ENCODE data around the gene OXCT2.

DNA sequence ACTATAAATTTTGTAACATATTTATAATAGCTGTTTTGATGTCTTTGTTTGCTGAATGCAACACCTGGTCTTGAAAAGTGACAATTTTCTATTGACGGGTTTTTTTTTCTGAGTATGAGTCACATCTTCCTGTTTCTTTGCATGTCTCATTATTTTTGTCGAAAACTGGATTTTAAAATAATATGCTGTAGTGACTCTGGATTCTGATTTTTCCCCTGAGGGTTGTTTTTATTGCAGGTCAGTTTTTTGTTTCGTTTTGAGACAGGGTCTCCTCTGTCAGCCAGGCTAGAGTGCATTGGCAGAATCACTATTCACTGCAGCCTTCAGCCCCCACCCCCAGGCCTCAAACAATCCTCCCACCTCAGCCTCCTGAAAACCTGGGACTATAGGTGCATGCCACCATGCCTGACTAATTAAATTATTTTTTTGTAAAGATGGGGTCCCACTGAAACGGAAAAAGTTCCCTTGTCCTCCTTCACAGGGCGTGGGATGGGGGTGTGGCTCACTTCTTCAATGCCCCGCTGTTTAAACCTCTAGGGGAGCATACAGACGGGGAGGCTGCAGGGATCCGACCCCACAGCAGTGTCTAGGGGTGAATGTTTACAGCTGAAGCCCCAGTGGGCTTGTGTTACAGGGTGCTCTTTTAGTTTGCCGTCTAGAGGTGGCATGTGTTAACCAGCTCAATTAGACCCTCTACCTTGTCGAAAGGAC lies 43.8 kb downstream of the OXCT2 start:
- TF ChIP-seq, protein P1, sequence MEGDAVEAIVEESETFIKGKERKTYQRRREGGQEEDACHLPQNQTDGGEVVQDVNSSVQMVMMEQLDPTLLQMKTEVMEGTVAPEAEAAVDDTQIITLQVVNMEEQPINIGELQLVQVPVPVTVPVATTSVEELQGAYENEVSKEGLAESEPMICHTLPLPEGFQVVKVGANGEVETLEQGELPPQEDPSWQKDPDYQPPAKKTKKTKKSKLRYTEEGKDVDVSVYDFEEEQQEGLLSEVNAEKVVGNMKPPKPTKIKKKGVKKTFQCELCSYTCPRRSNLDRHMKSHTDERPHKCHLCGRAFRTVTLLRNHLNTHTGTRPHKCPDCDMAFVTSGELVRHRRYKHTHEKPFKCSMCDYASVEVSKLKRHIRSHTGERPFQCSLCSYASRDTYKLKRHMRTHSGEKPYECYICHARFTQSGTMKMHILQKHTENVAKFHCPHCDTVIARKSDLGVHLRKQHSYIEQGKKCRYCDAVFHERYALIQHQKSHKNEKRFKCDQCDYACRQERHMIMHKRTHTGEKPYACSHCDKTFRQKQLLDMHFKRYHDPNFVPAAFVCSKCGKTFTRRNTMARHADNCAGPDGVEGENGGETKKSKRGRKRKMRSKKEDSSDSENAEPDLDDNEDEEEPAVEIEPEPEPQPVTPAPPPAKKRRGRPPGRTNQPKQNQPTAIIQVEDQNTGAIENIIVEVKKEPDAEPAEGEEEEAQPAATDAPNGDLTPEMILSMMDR (IDR thresholded peaks at IDR 0.05; ENCODE audit: low read depth, low read length), result no peak
- no peak for TF ChIP-seq EZH2phosphoT487 (IDR thresholded peaks at IDR 0.05; ENCODE audit: low read depth)

Measured in OCI-LY3 (cell line).